BLaER1 treated with 17β-estradiol and CSF1 and Interleukin-3, amounts not matched to agents 10 nM and 100 nM (cell line): ENCODE results near the gene PROK1.
"Not testable (repeated sequence)": the region's sequence is repeated elsewhere in the genome, so short reads cannot be mapped to it uniquely, and the experiment has no call there.

Source experiments
- H3K27ac ChIP-seq, 11 experiments: shearing (Covaris generic); formaldehyde crosslinking; 2 replicates each; pipeline ENCODE4 v1.8.1; 2022
- H3K27me3 ChIP-seq, 11 experiments: shearing (Covaris generic); formaldehyde crosslinking; 2 replicates each; pipeline ENCODE4 v1.8.1; 2022
- H3K36me3 ChIP-seq, 11 experiments: shearing (Covaris generic); formaldehyde crosslinking; 2 replicates each; pipeline ENCODE4 v1.8.1; 2022
- H3K4me1 ChIP-seq, 10 experiments: shearing (Covaris generic); formaldehyde crosslinking; 2 replicates each; pipeline ENCODE4 v1.8.1; 2022
- H3K4me2 ChIP-seq, 11 experiments: shearing (Covaris generic); formaldehyde crosslinking; 2 replicates each; pipeline ENCODE4 v1.8.1; 2022
- H3K4me3 ChIP-seq, 10 experiments: shearing (Covaris generic); formaldehyde crosslinking; 2 replicates each; pipeline ENCODE4 v1.8.1; 2022
- H3K9ac ChIP-seq, 11 experiments: shearing (Covaris generic); formaldehyde crosslinking; 2 replicates each; pipeline ENCODE4 v1.8.1; 2022
- H3K9me3 ChIP-seq, 11 experiments: shearing (Covaris generic); formaldehyde crosslinking; replicated peaks in 1 of 11; 2 replicates each; pipeline ENCODE4 v1.8.1; 2022
- H4K20me1 ChIP-seq, 11 experiments: shearing (Covaris generic); formaldehyde crosslinking; 2 replicates each; pipeline ENCODE4 v1.8.1; 2022
- Cebpa-rat ChIP-seq, 11 experiments: shearing (Covaris generic); IDR thresholded peaks; 2 replicates each; pipeline ENCODE4 v1.8.1; 2022

The PROK1 gene

GRCh38 chr1:110412576-110412975, 38.4 kb upstream of the PROK1 start:
- H3K4me2 ChIP-seq = no peak overlapping the region
- TF ChIP-seq Cebpa-rat (IDR thresholded peaks at IDR 0.05) = no peak
- H3K36me3 ChIP-seq = no peaks in the 10 kb centered on the region
- peaks cover 7 to 12% (median 10%) of the 10 kb centered on the region in 10 experiments for H3K4me1 ChIP-seq
- no peaks in the 10 kb centered on the region for H3K9me3 ChIP-seq
- H3K27ac ChIP-seq = no peak overlapping the region
- H3K9ac ChIP-seq = no peak overlapping the region
- no peaks in the 10 kb centered on the region for H3K27me3 ChIP-seq
- no peak overlapping the region for H3K4me3 ChIP-seq
- 0 out of 22 replicates have a peak, but pooled peaks cover 0 to 2% (median 0%) of the 10 kb centered on the region in 11 experiments for H4K20me1 ChIP-seq

- not testable (repeated sequence) for H4K20me1 ChIP-seq, H3K4me3 ChIP-seq, H3K4me2 ChIP-seq, H3K27me3 ChIP-seq, H3K27ac ChIP-seq, H3K9me3 ChIP-seq, H3K36me3 ChIP-seq, H3K9ac ChIP-seq
- H3K4me1 ChIP-seq = peaks cover 6 to 12% (median 9%) of the 10 kb centered on the region in 10 experiments
Measured at GRCh38 chr1:110413045-110413444, 37.9 kb upstream of the PROK1 start.

DNA sequence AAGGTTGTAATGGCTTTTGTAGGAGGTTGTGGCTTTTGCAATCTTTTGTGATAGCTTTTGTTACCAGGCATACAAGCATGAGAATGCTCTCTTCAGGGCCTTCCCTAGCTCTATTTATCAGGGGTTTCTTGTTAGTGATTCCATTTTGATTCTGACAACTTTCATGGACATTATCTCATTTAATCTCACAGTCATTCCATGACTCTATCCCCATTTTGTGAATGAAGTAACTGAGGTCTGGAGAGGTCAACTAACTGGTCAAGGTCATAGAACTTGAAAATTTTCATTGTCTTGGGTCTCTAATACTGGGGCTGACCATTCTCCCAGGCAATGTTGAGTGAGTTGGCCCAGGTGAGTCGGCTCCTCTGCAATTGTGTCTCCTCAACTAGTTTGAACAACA, 32.2 kb upstream of the PROK1 start:
- Histone ChIP-seq H3K36me3 (no peaks in the 10 kb centered on the region; a peak in 1 of 22 replicates), H3K9ac (no peak overlapping the region), H3K4me1 (peaks cover 0 to 17% (median 0%) of the 10 kb centered on the region in 10 experiments; a peak in 2 of 20 replicates), H3K4me2 (no peak overlapping the region), H3K9me3 (peaks cover 10 to 24% (median 15%) of the 10 kb centered on the region in 11 experiments), H3K4me3 (no peak overlapping the region), H4K20me1 (no peaks in the 10 kb centered on the region), H3K27ac (no peak overlapping the region), H3K27me3 (no peaks in the 10 kb centered on the region)
- TF ChIP-seq Cebpa-rat (IDR thresholded peaks at IDR 0.05) = no peak

- Histone ChIP-seq H3K4me3 (no peak overlapping the region), H3K27ac (peak overlapping the region in 1 of 11 experiments; percentile 53; a peak in 1 of 22 replicates), H3K9me3 (peaks cover 10 to 24% (median 15%) of the 10 kb centered on the region in 11 experiments), H3K27me3 (no peaks in the 10 kb centered on the region), H3K4me2 (peak overlapping the region in 1 of 11 experiments; percentile 27; a peak in 1 of 22 replicates), H4K20me1 (no peaks in the 10 kb centered on the region), H3K4me1 (peaks cover 0 to 17% (median 0%) of the 10 kb centered on the region in 10 experiments; a peak in 2 of 20 replicates), H3K36me3 (no peaks in the 10 kb centered on the region; a peak in 1 of 22 replicates), H3K9ac (no peak overlapping the region; a peak in 1 of 22 replicates)
- TF ChIP-seq Cebpa-rat (IDR thresholded peaks at IDR 0.05) = no peak
Measured at GRCh38 chr1:110420023-110420662, 30.8 kb upstream of the PROK1 start.

DNA sequence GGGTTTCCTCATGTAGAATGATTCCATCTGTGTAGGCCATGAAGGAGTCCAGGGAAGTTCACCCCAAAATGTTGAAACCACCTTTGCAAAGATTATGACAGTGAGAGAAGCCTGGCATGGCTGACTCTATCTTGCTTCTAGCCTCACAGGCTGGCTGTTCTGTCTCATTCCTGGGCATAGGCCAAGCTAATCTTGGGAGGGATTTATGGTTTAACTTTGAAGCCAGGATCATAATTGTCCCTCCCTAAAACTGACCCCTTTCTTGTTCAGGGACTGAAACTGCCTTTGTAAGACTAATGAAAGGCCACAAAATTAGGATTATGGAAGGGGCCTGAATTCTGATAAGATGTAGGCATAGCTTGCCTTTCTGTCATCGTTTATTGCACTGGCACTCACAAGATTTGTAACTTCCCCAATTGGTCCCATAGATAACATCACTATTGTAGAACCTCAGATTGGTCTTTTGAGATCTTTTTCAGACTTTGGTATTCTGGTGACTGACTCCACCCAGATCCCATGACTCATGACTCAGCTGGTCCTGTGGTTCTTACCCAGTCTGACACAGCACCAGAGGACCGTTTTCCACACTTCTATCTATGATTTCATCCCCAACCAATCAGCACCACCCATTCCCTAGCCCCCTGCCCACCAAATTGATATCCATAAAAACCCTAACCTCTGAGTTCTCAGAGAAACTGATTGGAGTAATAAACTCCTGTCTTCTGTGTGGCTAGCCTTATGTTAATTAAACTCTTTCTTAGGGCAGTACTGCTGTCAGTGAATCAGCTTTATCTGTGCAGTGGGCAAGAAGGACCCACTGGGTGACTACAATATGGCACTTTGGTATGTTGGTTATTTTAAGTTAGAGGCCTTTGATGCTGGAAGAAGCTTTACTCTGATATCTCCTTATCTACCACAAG, 29.8 kb upstream of the PROK1 start:
- Histone ChIP-seq H3K4me3 (no peak overlapping the region), H3K4me2 (peak overlapping the region in 2 of 11 experiments; percentile 1 to 27; a peak in 2 of 22 replicates), H3K9ac (no peak overlapping the region; a peak in 1 of 22 replicates), H3K27me3 (no peaks in the 10 kb centered on the region), H4K20me1 (no peaks in the 10 kb centered on the region), H3K9me3 (peaks cover 10 to 24% (median 15%) of the 10 kb centered on the region in 11 experiments), H3K4me1 (peaks cover 0 to 17% (median 5%) of the 10 kb centered on the region in 10 experiments; a peak in 10 of 20 replicates), H3K36me3 (no peaks in the 10 kb centered on the region; a peak in 1 of 22 replicates), H3K27ac (peak overlapping the region in 2 of 11 experiments; percentile 25 to 53; a peak in 3 of 22 replicates)
- TF ChIP-seq Cebpa-rat (IDR thresholded peaks at IDR 0.05) = no peak

- no peak overlapping the region for H3K4me3 ChIP-seq
- no peak overlapping the region for H3K4me2 ChIP-seq
- no peaks in the 10 kb centered on the region for H3K27me3 ChIP-seq
- peaks cover 0 to 27% (median 7%) of the 10 kb centered on the region in 10 experiments; a peak in 12 of 20 replicates for H3K4me1 ChIP-seq
- no peaks in the 10 kb centered on the region for H4K20me1 ChIP-seq
- peaks cover 10 to 23% (median 15%) of the 10 kb centered on the region in 11 experiments for H3K9me3 ChIP-seq
- H3K36me3 ChIP-seq = no peaks in the 10 kb centered on the region; a peak in 1 of 22 replicates
- TF ChIP-seq Cebpa-rat (IDR thresholded peaks at IDR 0.05) = no peak
- H3K27ac ChIP-seq = no peak overlapping the region
- H3K9ac ChIP-seq = no peak overlapping the region
Measured at GRCh38 chr1:110424699-110425611, 26.0 kb upstream of the PROK1 start.

GRCh38 chr1:110425612-110426152, 25.3 kb upstream of the PROK1 start:
- H3K27me3 ChIP-seq = no peaks in the 10 kb centered on the region
- H3K4me1 ChIP-seq = peaks cover 5 to 31% (median 12%) of the 10 kb centered on the region in 10 experiments; a peak in 14 of 20 replicates
- H3K9ac ChIP-seq = no peak overlapping the region
- no peaks in the 10 kb centered on the region for H4K20me1 ChIP-seq
- peaks cover 10 to 19% (median 14%) of the 10 kb centered on the region in 11 experiments for H3K9me3 ChIP-seq
- H3K4me2 ChIP-seq = peak overlapping the region in 7 of 11 experiments; percentile 6 to 41 (median 31); a peak in 11 of 22 replicates
- no peak overlapping the region for H3K4me3 ChIP-seq
- H3K27ac ChIP-seq = no peak overlapping the region
- TF ChIP-seq Cebpa-rat (IDR thresholded peaks at IDR 0.05) = no peak
- H3K36me3 ChIP-seq = no peaks in the 10 kb centered on the region; a peak in 1 of 22 replicates

DNA sequence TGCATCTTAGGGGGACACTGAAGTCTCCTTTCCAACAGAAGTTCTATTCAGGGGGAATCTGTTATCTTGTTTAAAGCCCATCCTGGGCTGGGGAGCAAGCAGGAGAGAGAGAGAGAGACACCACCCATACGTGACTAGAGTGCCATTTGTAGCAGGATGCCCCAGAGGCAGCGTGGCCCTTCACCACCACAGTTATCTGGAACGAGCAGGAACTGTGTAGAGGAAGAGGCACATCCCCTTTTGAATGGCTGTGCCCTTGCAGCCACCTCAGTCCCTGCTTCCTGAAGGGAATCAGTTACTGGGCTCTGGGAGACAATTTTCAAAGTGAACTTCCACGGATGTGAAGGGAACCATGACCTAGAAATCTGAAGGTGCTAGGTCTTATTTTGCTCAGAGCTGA, 24.1 kb upstream of the PROK1 start:
- Histone ChIP-seq H3K27ac (no peak overlapping the region), H3K4me3 (no peak overlapping the region), H3K9me3 (peaks cover 0 to 8% (median 3%) of the 10 kb centered on the region in 11 experiments; a peak in 11 of 22 replicates), H3K9ac (no peak overlapping the region), H3K27me3 (no peaks in the 10 kb centered on the region), H3K4me1 (peaks cover 5 to 26% (median 15%) of the 10 kb centered on the region in 10 experiments; a peak in 14 of 20 replicates), H3K36me3 (no peaks in the 10 kb centered on the region), H4K20me1 (no peaks in the 10 kb centered on the region), H3K4me2 (peak overlapping the region in 2 of 11 experiments; percentile 1 to 19; a peak in 1 of 22 replicates)
- no peak for TF ChIP-seq Cebpa-rat (IDR thresholded peaks at IDR 0.05)
